H9 (cell line): ENCODE data around the gene RASGRF2. TPM values are rescaled to one million over a fixed set of nuclear protein-coding genes. Genes with fewer than 3 reads are reported as not detected.

Experiments used
- DNase-seq: peaks from one replicate; pipeline ENCODE4 v3.0.0-alpha.2; 2017
- H2AFZ ChIP-seq: one replicate; pipeline ENCODE4 v1.6.1; 2013; ENCODE audit warnings: mild to moderate bottlenecking, low read length, control low read depth, moderate library complexity
- H2AK5ac ChIP-seq: 2 replicates; pipeline ENCODE4 v1.6.1; 2013; ENCODE audit warnings: low read length, control low read depth, mixed read lengths; ENCODE audit not compliant: insufficient read length
- H2BK120ac ChIP-seq: one replicate; pipeline ENCODE4 v1.6.1; 2013; ENCODE audit warnings: low read depth, mild to moderate bottlenecking, low read length, control low read depth, inconsistent platforms; ENCODE audit not compliant: poor library complexity, severe bottlenecking
- H2BK12ac ChIP-seq: 2 replicates; pipeline ENCODE4 v1.6.1; 2013; ENCODE audit warnings: low read length, control low read depth, mixed read lengths, low read depth; ENCODE audit not compliant: insufficient read length
- H2BK15ac ChIP-seq: 2 replicates; pipeline ENCODE4 v1.6.1; 2013; ENCODE audit warnings: low read depth, low read length, control low read depth
- H2BK20ac ChIP-seq: one replicate; pipeline ENCODE4 v1.6.1; 2013; ENCODE audit warnings: low read depth, mild to moderate bottlenecking, low read length, control low read depth, inconsistent platforms; ENCODE audit not compliant: poor library complexity, severe bottlenecking
- H2BK5ac ChIP-seq: 2 replicates; pipeline ENCODE4 v1.6.1; 2013; ENCODE audit warnings: low read length, control low read depth, mixed read lengths; ENCODE audit not compliant: insufficient read length
- H3K14ac ChIP-seq: 2 replicates; pipeline ENCODE4 v1.6.1; 2013; ENCODE audit warnings: low read length, control low read depth; ENCODE audit not compliant: insufficient read depth
- H3K18ac ChIP-seq: 2 replicates; pipeline ENCODE4 v1.6.1; 2013; ENCODE audit warnings: low read depth, mild to moderate bottlenecking, mixed read lengths, low read length, control low read depth; ENCODE audit not compliant: insufficient read length
- H3K23ac ChIP-seq: 2 replicates; pipeline ENCODE4 v1.6.1; 2013; ENCODE audit warnings: low read length, control low read depth, mixed read lengths, low read depth; ENCODE audit not compliant: insufficient read length
- H3K23me2 ChIP-seq: 2 replicates; pipeline ENCODE4 v1.6.1; 2013; ENCODE audit warnings: low read depth, mild to moderate bottlenecking, mixed read lengths, low read length, control low read depth; ENCODE audit not compliant: insufficient read length, poor library complexity, severe bottlenecking
- H3K27ac ChIP-seq: 2 replicates; pipeline ENCODE4 v1.5.1; 2013; ENCODE audit warnings: low read length, control low read depth, mixed read lengths, low read depth; ENCODE audit not compliant: insufficient read length
- H3K27me3 ChIP-seq: 2 replicates; pipeline ENCODE4 v1.6.1; 2013; ENCODE audit warnings: low read length, control low read depth, inconsistent platforms; ENCODE audit not compliant: insufficient read depth
- H3K4ac ChIP-seq: 2 replicates; pipeline ENCODE4 v1.6.1; 2013; ENCODE audit warnings: low read depth, mild to moderate bottlenecking, control low read depth, inconsistent platforms, low read length, moderate library complexity
- H3K4me1 ChIP-seq: 2 replicates; pipeline ENCODE4 v1.6.1; 2013; ENCODE audit warnings: low read length, control low read depth, inconsistent platforms; ENCODE audit not compliant: insufficient read depth
- H3K4me2 ChIP-seq: 2 replicates; pipeline ENCODE4 v1.6.1; 2013; ENCODE audit warnings: low read length, control low read depth, mixed read lengths; ENCODE audit not compliant: insufficient read length, insufficient read depth
- H3K56ac ChIP-seq: 2 replicates; pipeline ENCODE4 v1.6.1; 2013; ENCODE audit warnings: low read depth, mild to moderate bottlenecking, mixed read lengths, low read length, control low read depth; ENCODE audit not compliant: insufficient read length
- H3K79me1 ChIP-seq: 2 replicates; pipeline ENCODE4 v1.6.1; 2013; ENCODE audit warnings: low read depth, mild to moderate bottlenecking, moderate library complexity, low read length, control low read depth, inconsistent platforms; ENCODE audit not compliant: insufficient read depth, poor library complexity, severe bottlenecking
- H3K79me2 ChIP-seq: 2 replicates; pipeline ENCODE4 v1.6.1; 2013; ENCODE audit warnings: low read length, control low read depth, inconsistent platforms; ENCODE audit not compliant: insufficient read depth
- H3K9ac ChIP-seq: 2 replicates; pipeline ENCODE4 v1.6.1; 2013; ENCODE audit warnings: low read length, control low read depth, mixed read lengths; ENCODE audit not compliant: insufficient read length; ENCODE audit errors: extremely low read depth
- H3K9me3 ChIP-seq: one replicate; pipeline ENCODE4 v1.6.1; 2013; ENCODE audit warnings: low read depth, low read length, inconsistent platforms; ENCODE audit not compliant: control insufficient read depth
- H3T11ph ChIP-seq: one replicate; pipeline ENCODE4 v1.6.1; 2013; ENCODE audit warnings: mild to moderate bottlenecking, low read length, control low read depth, inconsistent platforms
- H4K20me1 ChIP-seq: one replicate; pipeline ENCODE4 v1.6.1; 2013; ENCODE audit not compliant: control insufficient read depth, insufficient read length, insufficient read depth
- H4K5ac ChIP-seq: 2 replicates; pipeline ENCODE4 v1.6.1; 2013; ENCODE audit warnings: low read depth, mild to moderate bottlenecking, mixed read lengths, low read length, control low read depth; ENCODE audit not compliant: insufficient read length
- H4K8ac ChIP-seq: replicated peaks from 2 replicates; pipeline ENCODE4 v1.6.1; 2013; ENCODE audit warnings: low read length, control low read depth, mixed read lengths, low read depth; ENCODE audit not compliant: insufficient read length
- H4K91ac ChIP-seq: 2 replicates; pipeline ENCODE4 v1.6.1; 2013; ENCODE audit warnings: low read depth, mild to moderate bottlenecking, moderate library complexity, mixed read lengths, low read length, control low read depth; ENCODE audit not compliant: insufficient read length
- H3K27ac Mint-ChIP-seq, 3 experiments: 2 replicates in 2 of 3; 3 replicates in 1 of 3; pipeline ENCODE4 v1.8.0; 2020 to 2021; ENCODE audit warnings: mixed read lengths in 3 of 3, mild to moderate bottlenecking in 1 of 3, moderate library complexity in 1 of 3
- H3K27me3 Mint-ChIP-seq: 2 replicates; pipeline ENCODE4 v1.8.0; 2021; ENCODE audit warnings: low read depth, mild to moderate bottlenecking, moderate library complexity, mixed read lengths
- H3K36me3 Mint-ChIP-seq, 3 experiments: 2 replicates in 2 of 3; 3 replicates in 1 of 3; pipeline ENCODE4 v1.8.0; 2020 to 2021; ENCODE audit warnings: low read depth in 3 of 3, mixed read lengths in 3 of 3; ENCODE audit not compliant: insufficient read depth in 1 of 3
- H3K4me1 Mint-ChIP-seq, 2 experiments: 2 replicates each; pipeline ENCODE4 v1.8.0; 2020; ENCODE audit warnings: mixed read lengths in 2 of 2
- H3K4me3 Mint-ChIP-seq, 2 experiments: 2 replicates in 1 of 2; 3 replicates in 1 of 2; pipeline ENCODE4 v1.8.0; 2020 to 2021; ENCODE audit warnings: mild to moderate bottlenecking in 2 of 2, mixed read lengths in 2 of 2, moderate library complexity in 1 of 2
- H3K9me3 Mint-ChIP-seq, 2 experiments: 2 replicates in 1 of 2; 3 replicates in 1 of 2; pipeline ENCODE4 v1.8.0; 2020; ENCODE audit warnings: mild to moderate bottlenecking in 2 of 2, mixed read lengths in 2 of 2, moderate library complexity in 1 of 2
- CTCF ChIP-seq: fragments of 200-600 bp; sonication (generic); conservative IDR thresholded peaks from 3 replicates; pipeline ENCODE4 v1.8.0; 2021; ENCODE audit warnings: antibody characterized with exemption, mild to moderate bottlenecking
- WGBS: extraction: QIAGEN DNeasy Blood & Tissue Kit; methylation state at CpG from one replicate; pipeline ENCODE4 v1.1.7; 2013; ENCODE audit warnings: missing lambda C conversion rate, low lambda C conversion rate, mixed read lengths; ENCODE audit not compliant: insufficient read length; ENCODE audit errors: extremely low coverage; 5-methylcytosine and 5-hydroxymethylcytosine counted together
- total RNA-seq: library from RNA; stranded (reverse); gene quantifications from 2 replicates; pipeline ENCODE4 v1.2.1, GENCODE V29; 2021

RASGRF2 gene
- total RNA-seq, 1 experiment from 2014 or later, result 13.5 TPM

- Histone ChIP-seq H2AFZ (no peak overlapping the region), H2AK5ac (no peak overlapping the region), H3K27me3 (no peaks in the 10 kb centered on the region), H2BK15ac (no peak overlapping the region), H3K23me2 (no peaks in the 10 kb centered on the region), H3K79me2 (no peaks in the 10 kb centered on the region), H3K56ac (no peak overlapping the region), H3K27ac (no peak overlapping the region), H3K4ac (no peak overlapping the region), H4K8ac (no peak overlapping the region), H3T11ph (no peak overlapping the region), H4K91ac (no peak overlapping the region), H4K20me1 (no peaks in the 10 kb centered on the region), H2BK12ac (no peak overlapping the region), H3K23ac (no peak overlapping the region), H2BK5ac (no peak overlapping the region), H4K5ac (no peak overlapping the region), H2BK20ac (no peak overlapping the region), H3K18ac (no peak overlapping the region), H3K79me1 (no peaks in the 10 kb centered on the region), H2BK120ac (no peak overlapping the region), H3K9ac (no peak overlapping the region), H3K14ac (no peak overlapping the region), H3K4me1 (no peaks in the 10 kb centered on the region), H3K9me3 (no peaks in the 10 kb centered on the region), H3K4me2 (no peak overlapping the region)
- peaks cover 6 to 15% of the 10 kb centered on the region in 2 experiments; a peak in 2 of 4 replicates for H3K4me1 Mint-ChIP-seq
- H3K36me3 Mint-ChIP-seq, result no peaks in the 10 kb centered on the region; a peak in 1 of 7 replicates
- no peaks in the 10 kb centered on the region for H3K9me3 Mint-ChIP-seq
- H3K27ac Mint-ChIP-seq, result no peak overlapping the region
- peaks cover 1% of the 10 kb centered on the region; the same call in 1 of the 2 replicates for H3K27me3 Mint-ChIP-seq
- DNase-seq, result no peak
- no peak overlapping the region for H3K4me3 Mint-ChIP-seq
- no peak for TF ChIP-seq CTCF
- WGBS, result no CpG with 5 or more reads among the region's 9 CpGs
These were observed 22.4 kb upstream of the RASGRF2 start for GRCh38 chr5:80937584-80938356.
